MG63 (cell line): ENCODE data around the gene IGF1R. TPM values are rescaled to one million over a fixed set of nuclear protein-coding genes. Genes with fewer than 3 reads are reported as not detected.
A peak's percentile ranks its signal among the peaks of the same experiment; 100 is the strongest.

Experiments
- DNase-seq: peaks from one replicate; pipeline ENCODE4 v3.0.0-alpha.2; 2020
- H3K27me3 ChIP-seq: fragments of 250-450 bp; sonication (Bioruptor Pico); 2 replicates; pipeline ENCODE4 v1.5.1; 2020; ENCODE audit warnings: mild to moderate bottlenecking, moderate library complexity
- H3K36me3 ChIP-seq: fragments of 250-450 bp; sonication (Bioruptor Pico); 2 replicates; pipeline ENCODE4 v1.5.1; 2020; ENCODE audit warnings: mild to moderate bottlenecking, moderate library complexity
- H3K4me3 ChIP-seq: fragments of 250-450 bp; sonication (Bioruptor Pico); 2 replicates; pipeline ENCODE4 v1.5.1; 2020; ENCODE audit warnings: mild to moderate bottlenecking, moderate library complexity
- H3K9me3 ChIP-seq: fragments of 250-450 bp; sonication (Bioruptor Pico); 2 replicates; pipeline ENCODE4 v1.5.1; 2020; ENCODE audit warnings: mild to moderate bottlenecking, moderate library complexity
- total RNA-seq: library from RNA; depleted of rRNA; stranded (reverse); fragments of >200 nt; shearing (Covaris generic); gene quantifications from 2 replicates; pipeline ENCODE4 v1.2.3, GENCODE V29; 2014; ENCODE audit warnings: low replicate concordance

The IGF1R gene
- total RNA-seq, 1 experiment from 2014 or later: 2.5 TPM

- Histone ChIP-seq H3K27me3 (no peaks in the 10 kb centered on the region), H3K4me3 (no peak overlapping the region), H3K36me3 (no peaks in the 10 kb centered on the region), H3K9me3 (no peaks in the 10 kb centered on the region)
- DNase-seq: peak; percentile 65
Measured at GRCh38 chr15:98779463-98780071, 131.2 kb downstream of the IGF1R start.

GRCh38 chr15:98781838-98782237, 133.5 kb downstream of the IGF1R start:
- no peaks in the 10 kb centered on the region for H3K9me3 ChIP-seq
- no peaks in the 10 kb centered on the region for H3K27me3 ChIP-seq
- no peaks in the 10 kb centered on the region for H3K36me3 ChIP-seq
- no peak overlapping the region for H3K4me3 ChIP-seq
- no peak for DNase-seq

- Histone ChIP-seq H3K9me3 (no peaks in the 10 kb centered on the region), H3K27me3 (no peaks in the 10 kb centered on the region), H3K4me3 (no peak overlapping the region), H3K36me3 (no peaks in the 10 kb centered on the region)
- DNase-seq: no peak
Measured at GRCh38 chr15:98782801-98783200, 134.5 kb downstream of the IGF1R start.

- Histone ChIP-seq H3K36me3 (no peaks in the 10 kb centered on the region), H3K9me3 (no peaks in the 10 kb centered on the region), H3K4me3 (no peak overlapping the region), H3K27me3 (no peaks in the 10 kb centered on the region)
- DNase-seq: no peak
Measured at GRCh38 chr15:98785431-98785806, 137.1 kb downstream of the IGF1R start.

- Histone ChIP-seq H3K36me3 (no peaks in the 10 kb centered on the region), H3K4me3 (no peak overlapping the region), H3K9me3 (no peaks in the 10 kb centered on the region), H3K27me3 (no peaks in the 10 kb centered on the region)
- DNase-seq: no peak
Measured at GRCh38 chr15:98785807-98786621, 137.7 kb downstream of the IGF1R start.

GRCh38 chr15:98786717-98787116, 138.4 kb downstream of the IGF1R start:
- DNase-seq: no peak
- Histone ChIP-seq H3K36me3 (no peaks in the 10 kb centered on the region), H3K4me3 (no peak overlapping the region), H3K9me3 (no peaks in the 10 kb centered on the region), H3K27me3 (no peaks in the 10 kb centered on the region)

- H3K36me3 ChIP-seq: no peaks in the 10 kb centered on the region
- H3K27me3 ChIP-seq: no peaks in the 10 kb centered on the region
- DNase-seq: no peak
- no peaks in the 10 kb centered on the region for H3K9me3 ChIP-seq
- H3K4me3 ChIP-seq: no peak overlapping the region
Measured at GRCh38 chr15:98787194-98787593, 138.9 kb downstream of the IGF1R start.

GRCh38 chr15:98787936-98788757, 139.8 kb downstream of the IGF1R start:
- Histone ChIP-seq H3K4me3 (no peak overlapping the region), H3K36me3 (no peaks in the 10 kb centered on the region), H3K9me3 (no peaks in the 10 kb centered on the region), H3K27me3 (no peaks in the 10 kb centered on the region)
- no peak for DNase-seq

GRCh38 chr15:98789020-98789419, 140.7 kb downstream of the IGF1R start:
- no peaks in the 10 kb centered on the region for H3K27me3 ChIP-seq
- no peaks in the 10 kb centered on the region for H3K9me3 ChIP-seq
- H3K36me3 ChIP-seq: no peaks in the 10 kb centered on the region
- DNase-seq: no peak
- no peak overlapping the region for H3K4me3 ChIP-seq

- H3K36me3 ChIP-seq: no peaks in the 10 kb centered on the region
- no peaks in the 10 kb centered on the region for H3K9me3 ChIP-seq
- no peak for DNase-seq
- no peak overlapping the region for H3K4me3 ChIP-seq
- H3K27me3 ChIP-seq: no peaks in the 10 kb centered on the region
Measured at GRCh38 chr15:98790270-98790669, 141.9 kb downstream of the IGF1R start.

- DNase-seq: no peak
- Histone ChIP-seq H3K36me3 (no peaks in the 10 kb centered on the region), H3K4me3 (no peak overlapping the region), H3K27me3 (no peaks in the 10 kb centered on the region), H3K9me3 (no peaks in the 10 kb centered on the region)
Measured at GRCh38 chr15:98791046-98791701, 142.8 kb downstream of the IGF1R start.

- DNase-seq: no peak
- no peaks in the 10 kb centered on the region for H3K27me3 ChIP-seq
- no peaks in the 10 kb centered on the region for H3K36me3 ChIP-seq
- H3K4me3 ChIP-seq: no peak overlapping the region
- H3K9me3 ChIP-seq: no peaks in the 10 kb centered on the region
Measured at GRCh38 chr15:98792117-98792516, 143.8 kb downstream of the IGF1R start.

GRCh38 chr15:98794211-98794610, 145.9 kb downstream of the IGF1R start:
- no peaks in the 10 kb centered on the region for H3K9me3 ChIP-seq
- H3K36me3 ChIP-seq: no peaks in the 10 kb centered on the region
- H3K4me3 ChIP-seq: no peak overlapping the region
- no peaks in the 10 kb centered on the region for H3K27me3 ChIP-seq
- DNase-seq: no peak

- DNase-seq: no peak
- Histone ChIP-seq H3K9me3 (no peaks in the 10 kb centered on the region), H3K27me3 (no peaks in the 10 kb centered on the region), H3K4me3 (no peak overlapping the region), H3K36me3 (no peaks in the 10 kb centered on the region)
Measured at GRCh38 chr15:98794748-98795147, 146.4 kb downstream of the IGF1R start.

- Histone ChIP-seq H3K27me3 (no peaks in the 10 kb centered on the region), H3K36me3 (no peaks in the 10 kb centered on the region), H3K4me3 (no peak overlapping the region), H3K9me3 (no peaks in the 10 kb centered on the region)
- no peak for DNase-seq
Measured at GRCh38 chr15:98795980-98796379, 147.6 kb downstream of the IGF1R start.

- H3K9me3 ChIP-seq: no peaks in the 10 kb centered on the region
- DNase-seq: no peak
- no peaks in the 10 kb centered on the region for H3K27me3 ChIP-seq
- no peaks in the 10 kb centered on the region for H3K36me3 ChIP-seq
- no peak overlapping the region for H3K4me3 ChIP-seq
Measured at GRCh38 chr15:98796685-98797357, 148.5 kb downstream of the IGF1R start.
